Tibial artery (tissue), 4 donors: ENCODE data around the gene MOGAT3.
A peak's percentile ranks its signal among the peaks of the same experiment; 100 is the strongest.

Source experiments
- DNase-seq, 2 donors: peaks; one replicate each; pipeline ENCODE4 v3.0.0-alpha.2; 2019
- H3K27ac ChIP-seq, 2 donors: fragments of 200-600 bp; sonication (generic) in 1 of 2; 1 replicate in 1 of 2; 2 replicates in 1 of 2; pipeline ENCODE4 v1.5.1; 2018 to 2019; ENCODE audit warnings: mild to moderate bottlenecking in 1 of 2
- H3K27me3 ChIP-seq, 2 donors: fragments of 200-600 bp; sonication (generic) in 1 of 2; one replicate each; pipeline versions ENCODE4 v1.5.1 to v1.6.0; 2016 to 2019
- H3K36me3 ChIP-seq, 3 donors: fragments of 200-600 bp; sonication (generic) in 2 of 3; one replicate each; pipeline ENCODE4 v1.5.1; 2016 to 2019; ENCODE audit warnings: mild to moderate bottlenecking in 2 of 3
- H3K4me1 ChIP-seq, 4 donors: fragments of 200-600 bp; sonication (generic) in 2 of 4; 1 replicate in 3 of 4; 2 replicates in 1 of 4; pipeline ENCODE4 v1.5.1; 2016 to 2019
- H3K4me3 ChIP-seq, 2 donors: fragments of 200-600 bp; sonication (generic) in 1 of 2; 1 replicate in 1 of 2; 2 replicates in 1 of 2; pipeline ENCODE4 v1.5.1; 2018 to 2019; ENCODE audit warnings: mild to moderate bottlenecking in 2 of 2
- H3K9me3 ChIP-seq, 3 donors: fragments of 200-600 bp; sonication (generic) in 1 of 3; one replicate each; pipeline ENCODE4 v1.5.1; 2016 to 2019
- intact Hi-C: fragments of 100-400 bp; cut with DNase I; formaldehyde crosslinking; loops from one replicate; pipeline ENCODE4 v1.15.0; 2023; ENCODE audit warnings: low total_unique reads
- TF ChIP-seq, protein P1 (sequence below), 2 experiments: fragments of 200-600 bp in 1 of 2; fragments of 450-650 bp in 1 of 2; IDR thresholded peaks; one replicate each; pipeline ENCODE4 v1.5.1; 2017 to 2019; ENCODE audit warnings: antibody characterized with exemption in 2 of 2, mild to moderate bottlenecking in 1 of 2, moderate library complexity in 1 of 2

Gene MOGAT3

DNA sequence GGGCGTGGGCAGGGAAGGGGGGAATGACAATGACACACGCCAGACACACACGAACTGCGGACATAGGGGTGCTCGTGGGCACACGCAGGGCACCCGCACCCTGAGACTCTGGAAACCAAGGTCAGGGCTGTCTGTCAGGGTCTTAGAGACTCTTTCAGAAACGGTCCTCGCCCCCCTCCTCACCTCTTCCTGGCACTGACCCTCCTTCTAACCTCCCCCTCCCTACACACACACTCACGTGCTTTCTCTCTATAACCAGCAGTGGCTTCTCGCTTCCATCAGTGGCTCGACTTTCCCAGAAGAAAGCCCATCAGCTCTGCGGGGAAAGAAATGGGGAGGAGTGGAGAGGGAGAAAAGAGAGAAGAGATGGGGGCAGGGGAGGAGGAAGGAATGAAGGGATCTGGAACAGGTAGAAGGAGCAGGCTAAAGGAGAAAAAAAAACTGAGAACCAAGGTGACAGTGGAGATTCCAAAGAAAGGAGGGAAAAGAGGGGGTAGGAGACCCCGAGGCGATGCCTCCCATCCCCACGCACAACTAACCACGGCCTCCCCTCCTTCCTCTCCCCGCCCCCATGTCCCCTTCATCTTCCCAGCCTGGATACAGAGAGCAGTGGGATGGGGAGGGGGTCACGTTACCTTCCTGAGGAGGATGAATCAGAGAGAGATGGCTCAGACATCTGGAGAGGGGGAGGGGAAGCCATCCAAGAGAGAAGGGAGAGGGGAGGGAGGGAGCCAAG, 33.8 kb downstream of the MOGAT3 start:
- no peaks in the 10 kb centered on the region for H3K9me3 ChIP-seq
- intact Hi-C loops, result loop anchor here (10.0 kb wide), 1 partner anchor 272 kb away; the partner anchor contains the start of gene ACHE
- no peak overlapping the region for H3K4me3 ChIP-seq
- H3K27me3 ChIP-seq, result peaks cover 5 to 99% of the 10 kb centered on the region in 2 donors
- H3K4me1 ChIP-seq, result peaks cover 0 to 60% (median 47%) of the 10 kb centered on the region in 4 donors
- H3K27ac ChIP-seq, result no peak overlapping the region
- DNase-seq, result no peak
- TF ChIP-seq, protein P1, sequence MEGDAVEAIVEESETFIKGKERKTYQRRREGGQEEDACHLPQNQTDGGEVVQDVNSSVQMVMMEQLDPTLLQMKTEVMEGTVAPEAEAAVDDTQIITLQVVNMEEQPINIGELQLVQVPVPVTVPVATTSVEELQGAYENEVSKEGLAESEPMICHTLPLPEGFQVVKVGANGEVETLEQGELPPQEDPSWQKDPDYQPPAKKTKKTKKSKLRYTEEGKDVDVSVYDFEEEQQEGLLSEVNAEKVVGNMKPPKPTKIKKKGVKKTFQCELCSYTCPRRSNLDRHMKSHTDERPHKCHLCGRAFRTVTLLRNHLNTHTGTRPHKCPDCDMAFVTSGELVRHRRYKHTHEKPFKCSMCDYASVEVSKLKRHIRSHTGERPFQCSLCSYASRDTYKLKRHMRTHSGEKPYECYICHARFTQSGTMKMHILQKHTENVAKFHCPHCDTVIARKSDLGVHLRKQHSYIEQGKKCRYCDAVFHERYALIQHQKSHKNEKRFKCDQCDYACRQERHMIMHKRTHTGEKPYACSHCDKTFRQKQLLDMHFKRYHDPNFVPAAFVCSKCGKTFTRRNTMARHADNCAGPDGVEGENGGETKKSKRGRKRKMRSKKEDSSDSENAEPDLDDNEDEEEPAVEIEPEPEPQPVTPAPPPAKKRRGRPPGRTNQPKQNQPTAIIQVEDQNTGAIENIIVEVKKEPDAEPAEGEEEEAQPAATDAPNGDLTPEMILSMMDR (IDR thresholded peaks at IDR 0.05), result no peak
- H3K36me3 ChIP-seq, result no peaks in the 10 kb centered on the region

DNA sequence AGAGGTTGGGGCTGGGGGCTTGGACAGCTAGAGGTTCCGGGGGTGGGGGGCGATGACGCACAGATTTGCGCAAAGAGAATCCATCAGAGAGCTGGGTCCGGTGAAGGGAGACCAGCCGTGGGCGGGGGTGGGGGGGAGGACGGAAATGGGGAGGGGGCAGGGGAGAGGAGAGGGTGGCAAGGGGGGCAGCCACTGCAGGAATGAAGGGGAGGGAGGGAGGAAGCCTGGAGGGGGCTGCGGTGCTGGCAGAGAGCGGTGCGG, 34.3 kb downstream of the MOGAT3 start:
- intact Hi-C loops, result loop anchor here (10.0 kb wide), 1 partner anchor 272 kb away; the partner anchor contains the start of gene ACHE
- peaks cover 5 to 99% of the 10 kb centered on the region in 2 donors for H3K27me3 ChIP-seq
- H3K27ac ChIP-seq, result no peak overlapping the region
- TF ChIP-seq, protein P1 (IDR thresholded peaks at IDR 0.05), result no peak
- DNase-seq, result no peak
- H3K4me1 ChIP-seq, result peaks cover 0 to 56% (median 43%) of the 10 kb centered on the region in 4 donors
- no peak overlapping the region for H3K4me3 ChIP-seq
- H3K36me3 ChIP-seq, result no peaks in the 10 kb centered on the region
- H3K9me3 ChIP-seq, result no peaks in the 10 kb centered on the region

DNA sequence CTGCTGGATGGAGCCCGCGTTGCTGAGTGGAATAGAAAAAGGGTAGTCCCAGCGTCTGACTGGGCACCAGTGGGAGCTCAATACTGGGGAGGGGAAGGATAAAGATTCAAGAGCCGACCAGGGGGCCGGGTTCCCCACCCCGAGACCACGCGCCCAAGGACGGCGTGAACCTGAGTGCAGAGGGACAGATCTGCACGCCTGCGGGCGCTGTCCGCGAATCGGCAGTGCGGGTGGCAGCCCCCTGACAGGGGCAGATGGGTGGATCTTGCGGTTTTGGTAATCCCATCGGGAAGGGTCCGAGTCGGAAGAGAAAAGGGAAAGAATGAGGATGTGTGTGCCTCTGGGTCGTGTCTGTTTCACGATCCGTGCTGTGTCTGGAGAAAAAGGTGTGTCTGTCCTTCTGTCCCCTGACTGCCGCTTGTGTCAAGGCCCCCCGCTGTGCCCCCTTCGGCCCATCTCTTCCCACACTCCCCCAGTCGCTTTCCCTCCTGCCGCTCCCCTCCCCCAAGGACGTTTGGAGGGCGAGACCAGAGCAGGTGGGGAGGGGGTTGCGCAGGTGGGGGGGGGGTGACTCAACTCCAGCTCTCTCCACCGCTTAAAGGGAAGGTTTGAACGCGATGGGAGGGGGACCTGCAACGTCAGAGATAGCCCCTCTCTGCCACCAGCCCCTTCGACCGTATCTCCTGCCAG, 34.7 kb downstream of the MOGAT3 start:
- intact Hi-C loops, result loop anchor here (10.0 kb wide), 1 partner anchor 271 kb away; the partner anchor contains the start of gene ACHE
- DNase-seq, result no peak
- peaks cover 0 to under 1% (median 0%) of the 10 kb centered on the region in 3 donors for H3K36me3 ChIP-seq
- no peak overlapping the region for H3K27ac ChIP-seq
- peak overlapping the region in 1 of 2 donors; percentile 6 for H3K4me3 ChIP-seq
- H3K4me1 ChIP-seq, result peaks cover 0 to 52% (median 41%) of the 10 kb centered on the region in 4 donors
- H3K9me3 ChIP-seq, result no peaks in the 10 kb centered on the region
- peaks cover 5 to 99% of the 10 kb centered on the region in 2 donors for H3K27me3 ChIP-seq
- TF ChIP-seq, protein P1 (IDR thresholded peaks at IDR 0.05), result no peak

DNA sequence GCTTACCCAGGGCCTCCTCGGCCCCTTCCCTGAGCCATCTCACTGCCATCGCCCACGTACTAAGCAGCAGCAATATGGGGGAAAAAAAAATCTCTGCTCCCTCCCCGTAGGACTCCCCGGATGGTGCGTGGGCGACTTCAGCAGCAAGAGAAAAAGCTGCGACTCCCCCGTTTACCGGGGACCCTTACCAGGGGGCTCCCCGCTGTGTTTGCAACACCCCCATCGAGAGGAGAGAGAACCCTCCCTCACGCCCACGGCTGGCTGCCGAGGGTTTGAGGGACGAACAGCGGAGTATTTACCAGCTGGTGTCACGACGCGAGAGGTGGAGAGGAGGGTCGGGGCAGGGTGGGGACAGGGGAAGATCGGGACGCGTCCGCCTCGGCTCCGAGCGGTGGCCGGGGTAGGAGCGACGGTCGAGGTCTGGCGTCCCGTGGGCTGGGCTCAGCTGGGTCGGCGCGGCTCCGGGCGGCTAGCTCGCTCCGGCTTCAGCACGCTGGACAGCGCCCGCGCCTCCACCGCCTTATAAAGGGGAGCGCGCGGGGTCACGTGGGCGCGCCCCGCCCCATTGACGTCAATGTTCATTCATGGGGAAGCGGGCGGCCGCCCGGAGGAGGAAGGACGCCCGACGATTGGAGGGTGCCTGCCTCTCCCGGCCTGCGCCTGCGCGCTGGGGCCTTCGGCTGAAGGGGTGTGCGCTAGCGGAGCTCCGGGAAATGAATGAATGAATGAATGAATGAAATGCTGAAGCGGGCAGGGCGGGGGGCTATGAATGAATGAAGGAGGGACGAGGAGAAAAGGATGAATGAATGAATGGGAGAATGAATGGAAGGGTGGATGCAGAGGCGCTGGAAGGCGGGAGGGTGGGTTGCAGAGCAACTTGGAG, 35.5 kb downstream of the MOGAT3 start, which contains the start of gene VGF:
Gene VGF (minus strand): TSS at position 495 of the 883 bp plus-strand sequence. CDS start 726 bp downstream, outside the sequence.
- Histone ChIP-seq H3K4me3 (peak within 1 kb of the TSS in 1 of 2 donors; percentile 6), H3K4me1 (peaks cover 0 to 51% (median 40%) of the 10 kb centered on the region in 4 donors), H3K27me3 (peaks cover 5 to 100% of the 10 kb centered on the region in 2 donors), H3K27ac (no peak within 1 kb of the TSS), H3K36me3 (peaks cover 7% of the 10 kb centered on the region in 3 donors), H3K9me3 (no peaks in the 10 kb centered on the region)
- intact Hi-C loops, result loop anchor here (10.0 kb wide), 1 partner anchor 271 kb away; the partner anchor contains the start of gene ACHE
- TF ChIP-seq, protein P1 (IDR thresholded peaks at IDR 0.05), result no peak
- DNase-seq, result peak; percentile 89 to 90
